GM04504 (cell line): ENCODE data around the gene CDK5R1.
A peak's percentile ranks its signal among the peaks of the same experiment; 100 is the strongest.
"Not testable (repeated sequence)": the region's sequence is repeated elsewhere in the genome, so short reads cannot be mapped to it uniquely, and the experiment has no call there.

Experiments used
- DNase-seq: peaks from one replicate; pipeline ENCODE4 v3.0.0-alpha.2; 2012; ENCODE audit warnings: low read depth

The CDK5R1 gene

DNA sequence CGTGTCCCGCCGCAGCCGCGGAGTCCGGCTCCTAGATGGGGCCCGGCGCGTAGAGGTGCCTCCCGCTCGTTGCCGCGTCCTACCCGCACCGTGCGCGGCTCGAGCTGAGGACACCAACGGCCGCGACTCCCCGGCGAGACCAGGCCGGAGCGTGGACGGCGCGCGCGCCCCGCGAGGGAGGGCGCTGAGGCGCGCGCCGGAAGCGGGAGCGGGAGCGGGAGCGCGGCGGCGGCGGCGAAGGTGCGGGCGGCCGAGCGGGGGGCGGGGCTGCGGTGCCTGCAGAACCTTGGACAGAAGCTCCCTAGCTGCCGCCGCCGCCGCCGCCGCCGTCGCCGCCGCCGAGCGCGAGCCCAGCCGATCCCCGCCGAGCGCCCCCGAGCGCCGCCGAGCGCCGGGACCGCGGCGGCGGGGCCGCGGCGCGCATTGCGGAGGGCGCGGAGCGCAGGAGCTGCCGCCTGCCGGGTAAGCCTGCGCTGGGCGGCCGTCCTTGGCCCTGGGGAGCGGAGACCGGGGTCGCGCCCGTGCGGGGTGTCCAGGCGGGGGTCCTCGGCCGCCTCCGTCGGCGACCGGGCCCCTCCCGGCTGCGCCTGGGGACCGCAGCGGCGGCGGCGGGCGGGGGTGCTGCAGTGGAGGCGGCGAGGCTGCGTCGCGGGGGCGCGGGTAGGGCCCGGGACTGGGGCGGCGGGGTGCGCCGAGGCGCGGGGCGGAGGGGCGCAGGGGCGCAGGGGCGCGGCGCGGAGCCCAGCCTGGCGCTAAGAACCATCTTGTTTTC is at the start of gene CDK5R1:
Gene CDK5R1, plus strand, starts transcription at position 293 of the 772 bp plus-strand sequence. CDS start 628 bp downstream, outside the sequence.
- DNase-seq: no peak

DNA sequence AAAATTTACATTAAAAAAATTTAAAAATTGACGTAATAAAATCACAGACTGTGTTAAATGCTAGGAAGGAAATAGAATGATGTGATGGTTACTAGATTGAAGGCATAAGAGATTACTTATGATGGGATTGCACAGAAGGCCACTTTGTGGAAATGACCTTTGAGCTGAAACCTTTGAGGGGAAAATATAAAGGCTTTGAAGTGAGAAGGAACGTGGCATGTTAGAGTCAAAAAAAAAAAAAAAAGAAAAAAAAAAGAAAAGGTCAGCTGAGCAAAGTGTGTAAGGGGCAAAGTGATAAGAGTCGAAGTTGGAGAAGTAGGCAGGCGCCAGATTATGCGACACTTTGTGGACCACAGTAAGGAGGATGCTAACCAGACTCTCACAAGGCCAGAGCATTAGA is 46.1 kb upstream of the CDK5R1 start:
- DNase-seq: no peak

DNA sequence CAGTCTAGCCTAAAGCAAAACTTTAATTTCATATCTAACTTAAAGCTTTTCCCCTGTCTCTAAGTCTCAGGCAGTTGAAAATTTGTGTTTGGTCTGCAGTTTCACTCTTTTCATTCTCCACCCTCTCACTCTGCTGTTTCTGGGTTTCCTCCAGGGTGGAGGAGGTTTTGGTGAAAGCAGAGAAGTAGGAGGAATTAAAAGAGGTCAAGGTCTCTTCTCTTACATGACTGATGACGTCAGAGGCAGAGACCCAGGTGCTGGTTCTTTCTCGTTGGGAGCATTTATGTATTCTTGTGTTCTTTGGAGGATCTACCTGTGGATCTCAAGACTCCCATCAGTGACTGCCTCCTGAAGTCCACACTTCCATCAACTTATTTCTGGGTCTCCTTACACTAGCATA is 44.9 kb upstream of the CDK5R1 start:
- DNase-seq: no peak

DNA sequence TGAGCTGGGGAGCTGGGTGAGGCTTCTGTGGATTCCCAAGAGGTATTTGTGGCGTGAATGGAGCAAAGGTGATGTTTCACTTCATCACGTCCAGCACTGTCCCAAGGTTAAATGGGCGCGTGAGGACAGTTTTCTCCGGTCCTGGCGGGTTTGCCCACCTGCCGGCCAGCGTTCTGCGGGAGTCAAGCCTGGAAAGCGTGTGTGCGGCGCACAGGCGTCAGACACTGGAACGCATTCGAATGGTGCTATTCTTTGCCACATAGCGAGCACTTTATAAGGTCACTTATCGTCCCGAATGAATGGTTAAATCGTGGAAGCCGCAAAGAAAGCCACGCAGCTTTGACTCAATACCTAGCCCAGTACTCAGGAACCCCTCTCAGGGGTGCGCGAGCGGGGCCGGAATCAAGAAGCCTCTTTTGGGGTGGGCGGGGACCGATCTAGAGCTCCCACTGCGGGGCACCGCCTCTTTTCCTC is 42.9 kb upstream of the CDK5R1 start:
- DNase-seq: no peak

DNA sequence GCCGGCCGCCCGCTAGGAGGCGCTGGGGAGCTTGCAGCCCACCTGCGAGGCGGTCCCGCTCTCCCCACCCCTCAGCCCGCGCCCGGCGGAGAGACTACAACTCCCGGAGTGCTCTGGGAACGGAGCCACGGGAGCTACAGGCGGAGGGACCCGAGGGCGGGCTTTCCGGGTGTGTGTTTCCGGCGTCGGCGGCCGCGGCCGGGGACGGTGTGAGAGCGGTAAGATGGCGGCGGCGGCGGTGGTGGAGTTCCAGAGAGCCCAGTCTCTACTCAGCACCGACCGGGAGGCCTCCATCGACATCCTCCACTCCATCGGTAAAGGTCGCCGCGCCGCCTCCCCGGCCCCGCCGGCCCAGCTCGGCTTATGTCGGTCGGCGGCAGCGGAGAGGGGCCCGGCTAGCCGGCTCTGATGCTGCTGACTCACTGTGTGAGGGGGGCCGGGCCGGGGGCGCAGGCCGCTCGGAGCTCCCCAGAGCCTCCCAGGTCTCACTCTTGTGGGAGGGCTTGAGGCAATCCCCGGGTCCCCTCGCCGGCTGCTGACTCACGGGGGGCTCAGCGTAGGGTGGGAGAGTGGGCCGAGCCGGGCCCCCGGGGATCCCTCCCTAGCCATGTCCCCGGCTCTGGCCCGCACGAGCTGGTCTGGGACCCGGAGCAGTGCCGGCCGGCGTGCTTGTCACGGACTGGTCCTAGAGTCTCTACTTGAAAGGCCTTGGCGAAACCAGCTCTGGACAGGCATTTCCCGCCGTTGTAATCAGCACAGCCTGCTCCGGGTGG is 42.3 kb upstream of the CDK5R1 start, which contains the start of gene PSMD11:
Gene PSMD11, plus strand, starts transcription at position 210 of the 773 bp plus-strand sequence. Its CDS starts 14 bp downstream, at position 224.
- peak; percentile 91 for DNase-seq

DNA sequence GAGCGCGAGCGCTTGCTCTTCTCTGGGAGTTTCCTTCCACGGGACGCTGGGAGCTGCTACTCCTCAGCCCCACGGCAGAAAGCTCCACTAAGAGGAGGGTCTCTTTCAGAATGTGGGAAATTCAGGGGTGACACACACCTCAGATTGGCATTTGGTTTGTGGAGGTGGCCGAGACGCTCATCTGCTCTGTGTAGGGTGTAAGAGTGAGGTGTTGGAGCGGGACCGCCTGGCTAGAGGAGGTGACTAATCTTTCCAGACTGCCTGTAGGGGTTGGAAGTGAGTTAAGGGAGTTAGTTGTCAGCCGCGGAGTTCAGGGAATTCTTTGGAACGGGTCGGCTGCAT is 41.7 kb upstream of the CDK5R1 start:
- peak; percentile 30 for DNase-seq

DNA sequence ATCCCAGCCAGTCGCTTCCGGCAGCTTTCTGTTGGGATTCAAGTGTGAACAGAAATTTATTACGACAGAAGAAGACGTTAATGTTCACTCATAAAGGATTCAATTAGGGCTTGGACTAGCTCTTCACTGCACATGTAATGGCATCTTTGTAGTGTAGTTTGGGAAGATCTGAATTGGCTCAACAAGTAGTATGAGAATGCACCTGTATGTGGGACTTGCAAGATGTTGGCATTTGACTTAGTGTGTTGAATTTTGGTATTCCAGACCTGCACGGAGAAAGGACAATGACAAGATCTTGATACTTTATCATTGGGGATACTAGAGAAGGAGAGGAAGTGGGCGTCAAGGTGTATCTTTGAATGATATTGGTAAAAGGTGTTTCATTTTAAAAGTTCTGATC is 41.3 kb upstream of the CDK5R1 start:
- no peak for DNase-seq

DNA sequence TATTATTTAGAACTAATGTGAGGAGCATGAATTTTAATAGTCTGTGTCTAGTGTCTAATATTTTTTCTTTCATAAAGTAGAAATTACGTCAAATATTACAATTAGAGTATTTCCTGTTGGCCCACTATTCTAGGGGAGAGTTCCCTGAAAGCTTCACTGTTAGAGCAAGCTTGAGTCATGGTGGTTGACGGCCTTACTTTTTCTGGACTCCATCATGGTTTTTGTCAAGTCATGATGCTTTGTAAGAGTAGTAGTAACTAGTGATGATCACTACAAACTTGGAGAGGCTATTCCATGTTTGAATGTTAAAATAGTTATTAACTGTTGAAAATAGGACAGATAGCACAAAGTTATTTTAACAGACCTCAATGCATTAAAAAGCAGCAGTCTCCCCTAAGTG is 40.8 kb upstream of the CDK5R1 start:
- DNase-seq: no peak

DNA sequence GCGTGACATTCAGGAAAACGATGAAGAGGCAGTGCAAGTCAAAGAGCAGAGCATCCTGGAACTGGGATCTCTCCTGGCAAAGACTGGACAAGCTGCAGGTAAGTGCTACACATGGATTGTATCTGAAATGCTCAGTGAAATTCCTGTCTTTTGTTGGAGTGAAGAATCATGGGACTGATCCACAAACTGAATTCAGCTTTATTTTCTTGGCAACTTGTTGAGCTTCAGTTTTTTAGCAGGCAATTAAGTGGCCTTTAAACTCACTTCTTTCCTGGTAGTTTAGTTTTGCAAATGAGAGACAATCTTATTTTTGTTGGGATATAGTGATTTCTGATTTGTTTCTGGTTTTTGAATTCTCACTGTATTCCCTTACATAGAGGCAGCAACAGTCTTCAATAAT is 39.8 kb upstream of the CDK5R1 start:
- DNase-seq: no peak

DNA sequence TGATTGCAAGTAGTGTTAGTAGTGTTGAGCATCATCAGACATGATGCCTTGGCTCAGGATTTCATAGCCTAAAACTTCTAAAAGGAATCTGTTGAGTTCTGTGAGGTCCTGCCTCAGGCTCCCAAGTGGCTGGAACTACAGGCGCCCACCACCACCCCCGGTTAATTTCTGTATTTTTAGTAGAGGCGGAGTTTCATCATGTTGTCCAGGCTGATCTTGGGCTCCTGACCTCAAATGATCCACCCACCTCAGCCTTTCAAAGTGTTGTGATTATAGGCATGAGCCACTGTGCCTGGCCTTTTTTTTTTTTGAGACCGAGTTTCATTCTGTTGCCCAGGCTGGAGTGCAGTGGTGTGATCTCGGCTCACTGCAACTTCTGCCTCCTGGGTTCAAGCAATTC is 36.8 kb upstream of the CDK5R1 start:
- no peak for DNase-seq

DNA sequence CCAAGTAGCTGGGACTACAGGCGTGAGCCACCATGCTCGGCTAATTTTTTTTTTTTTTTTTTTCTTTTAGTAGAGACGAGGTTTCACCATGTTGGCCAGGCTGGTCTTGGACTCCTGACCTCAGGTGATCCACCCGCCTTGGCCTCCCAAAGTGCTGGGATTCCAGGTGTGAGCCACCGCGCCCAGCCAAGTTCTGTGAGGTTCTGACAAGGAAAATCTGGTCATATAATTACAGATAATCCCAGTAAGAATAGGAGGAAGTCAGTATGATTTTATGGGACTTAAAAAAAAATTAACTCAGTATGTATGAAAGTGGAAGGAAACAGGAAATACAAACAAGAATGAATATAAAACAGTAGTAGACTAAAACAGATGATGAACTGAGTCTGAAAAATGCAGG is 36.4 kb upstream of the CDK5R1 start:
- not testable (repeated sequence) for DNase-seq

DNA sequence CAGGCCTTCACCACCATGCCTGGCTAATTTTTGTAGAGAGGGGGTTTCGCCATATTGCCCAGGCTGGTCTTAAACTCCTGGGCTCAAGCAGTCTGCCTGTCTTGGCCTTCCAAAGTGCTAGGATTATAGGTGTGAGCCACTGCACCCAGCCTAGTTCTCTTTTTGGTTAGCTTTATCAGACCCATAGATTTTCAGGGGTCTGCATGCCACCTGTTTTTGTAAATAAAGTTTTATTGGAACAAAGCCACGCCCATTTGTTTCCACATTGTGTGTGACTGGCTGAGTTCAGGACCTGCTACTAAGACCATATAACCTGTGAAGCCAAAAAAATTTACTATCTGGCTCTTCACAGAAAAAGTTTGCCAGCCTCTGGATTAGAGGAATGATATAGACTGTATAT is 34.9 kb upstream of the CDK5R1 start:
- DNase-seq: no peak

DNA sequence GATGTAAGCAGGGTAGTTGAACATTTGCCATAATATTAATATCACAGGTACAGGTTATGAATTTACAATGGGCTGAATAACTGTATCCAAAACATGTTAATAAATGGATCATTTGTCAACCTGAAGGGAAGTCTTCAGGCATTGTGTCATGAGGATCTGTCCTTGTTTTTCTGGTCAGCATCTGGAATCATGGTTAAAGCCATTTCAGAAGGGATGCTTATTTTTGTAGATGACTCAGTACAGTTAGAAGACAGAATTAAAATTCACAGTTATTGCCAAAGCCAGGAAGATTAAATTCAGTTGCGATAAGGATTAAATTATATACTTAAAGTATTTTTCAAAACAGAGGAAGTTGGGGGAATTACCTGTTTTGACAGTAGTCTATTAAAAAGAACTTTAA is 34.5 kb upstream of the CDK5R1 start:
- no peak for DNase-seq

DNA sequence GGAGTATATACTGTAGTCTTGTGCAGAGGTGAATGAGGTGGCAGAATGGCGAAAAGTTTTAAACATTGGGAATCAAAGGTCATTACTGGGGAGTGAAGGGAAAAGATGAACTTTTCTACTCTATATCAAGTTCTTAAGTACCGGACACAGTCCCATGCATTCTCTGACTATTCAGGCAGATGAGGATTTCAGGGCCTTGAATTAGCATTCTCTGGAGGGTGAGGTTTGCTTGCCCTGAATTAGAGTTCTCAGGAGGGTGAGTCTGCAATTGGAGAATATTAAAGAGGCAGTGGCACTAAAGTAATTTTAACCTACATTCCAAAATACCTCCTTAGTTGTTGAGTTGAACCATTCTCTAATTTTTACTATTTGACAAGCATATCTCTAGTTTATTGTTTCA is 33.4 kb upstream of the CDK5R1 start:
- no peak for DNase-seq

DNA sequence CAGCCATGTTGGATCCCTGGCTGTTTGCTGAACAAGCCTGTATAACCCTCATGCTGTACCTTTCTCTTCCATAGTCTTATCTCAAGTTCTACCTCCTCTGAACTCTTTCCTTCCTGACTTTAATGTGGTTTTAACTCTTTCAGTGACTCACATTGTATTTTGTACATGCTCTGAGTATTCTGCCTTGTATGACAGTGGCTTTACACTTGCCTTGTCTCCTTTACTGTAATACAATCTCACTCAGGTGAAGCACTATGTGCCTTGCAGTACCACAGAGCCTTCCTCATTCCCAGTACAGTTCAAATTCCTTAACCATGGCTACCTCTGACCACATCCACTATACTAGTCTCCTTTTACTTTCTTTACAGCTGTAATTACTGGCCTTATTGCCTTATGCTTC is 28.4 kb upstream of the CDK5R1 start:
- no peak for DNase-seq

DNA sequence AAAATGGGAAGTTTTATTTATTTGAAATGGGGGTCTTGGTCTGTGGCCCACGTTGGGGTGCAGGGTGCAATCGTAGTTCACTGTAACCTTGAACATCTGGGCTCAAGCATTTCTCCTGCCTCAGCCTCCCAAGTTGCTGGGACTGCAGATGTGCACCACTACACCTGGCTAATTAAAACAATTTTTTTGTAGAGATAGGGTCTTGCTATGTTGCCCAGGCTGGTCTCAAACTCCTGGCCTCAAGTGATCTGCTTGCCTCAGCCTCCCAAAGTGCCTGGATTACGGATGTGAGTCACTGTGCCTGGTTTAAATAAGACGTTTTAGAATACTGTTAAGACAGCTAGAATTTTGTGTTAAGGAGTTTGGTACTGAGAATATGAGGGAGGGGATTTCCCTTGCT is 26.7 kb upstream of the CDK5R1 start:
- DNase-seq: no peak

DNA sequence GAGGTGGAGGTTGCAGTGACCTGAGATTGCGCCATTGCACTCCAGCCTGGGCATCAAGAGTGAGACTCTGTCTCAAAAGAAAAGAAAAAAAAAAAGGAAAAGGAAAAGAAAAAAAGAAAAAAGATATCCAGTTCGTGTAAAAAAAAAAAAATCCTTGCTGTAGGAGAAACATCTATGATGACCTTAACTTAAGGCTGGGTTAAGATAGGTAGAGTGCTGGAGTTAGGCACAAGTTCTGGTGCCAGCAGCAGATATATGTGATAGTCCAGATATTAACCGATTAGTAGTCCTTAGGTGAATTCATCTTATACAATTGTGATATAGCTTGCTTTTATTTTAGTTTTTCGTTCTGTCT is 25.3 kb upstream of the CDK5R1 start:
- no peak for DNase-seq

DNA sequence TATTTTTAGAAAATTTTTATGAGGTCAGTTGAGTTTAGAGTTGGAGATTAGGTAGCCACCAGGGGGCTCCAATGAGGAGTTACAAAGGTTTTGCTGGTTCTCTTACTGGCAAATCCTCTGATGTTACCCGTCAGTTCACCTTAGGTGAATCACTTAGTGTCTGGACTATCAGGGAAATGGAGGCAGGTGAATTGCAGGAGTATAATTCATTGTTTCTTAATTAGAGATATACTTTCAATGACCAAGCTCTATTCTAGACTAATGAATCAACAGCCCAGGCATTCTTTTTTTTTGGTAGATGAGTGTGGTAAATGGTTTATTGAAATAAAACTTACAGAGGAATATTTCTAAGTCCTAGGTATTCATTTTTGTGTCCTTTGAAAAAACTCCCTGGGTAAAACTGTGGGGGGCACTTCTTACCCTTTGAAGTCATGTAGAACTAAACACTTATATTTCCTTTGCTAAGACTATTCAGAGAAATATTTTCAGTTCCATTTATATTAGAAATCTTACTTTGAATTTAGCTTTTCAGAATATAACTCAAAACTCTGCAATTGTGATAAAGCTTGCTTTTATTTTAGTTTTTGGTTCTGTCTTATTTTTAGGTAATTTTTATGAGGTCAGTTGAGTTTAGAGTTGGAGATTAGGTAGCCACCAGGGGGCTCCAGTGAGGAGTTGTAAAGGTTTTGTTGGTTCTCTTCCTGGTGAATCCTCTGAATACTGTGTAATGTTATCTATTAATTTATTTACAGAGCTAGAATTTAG is 24.8 kb upstream of the CDK5R1 start:
- no peak for DNase-seq

DNA sequence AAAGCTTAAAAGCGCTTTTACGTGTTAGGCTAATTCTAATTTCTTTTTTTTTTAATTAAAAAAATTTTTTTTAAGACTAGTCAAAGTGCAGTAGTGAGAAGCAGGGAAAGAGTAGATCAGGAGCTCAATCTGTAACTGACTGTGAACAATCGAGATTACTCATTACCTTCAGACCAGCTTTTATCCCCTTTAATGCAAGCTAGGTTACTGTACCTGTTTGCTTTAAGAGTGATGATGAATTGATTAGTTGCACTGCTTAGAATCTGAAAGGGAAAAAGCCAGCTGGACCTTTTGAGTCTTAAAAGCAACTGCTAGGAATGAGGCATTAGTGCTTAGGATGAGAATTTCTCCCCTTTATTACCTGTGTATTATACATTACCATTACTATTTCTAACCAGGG is 23.5 kb upstream of the CDK5R1 start:
- no peak for DNase-seq

DNA sequence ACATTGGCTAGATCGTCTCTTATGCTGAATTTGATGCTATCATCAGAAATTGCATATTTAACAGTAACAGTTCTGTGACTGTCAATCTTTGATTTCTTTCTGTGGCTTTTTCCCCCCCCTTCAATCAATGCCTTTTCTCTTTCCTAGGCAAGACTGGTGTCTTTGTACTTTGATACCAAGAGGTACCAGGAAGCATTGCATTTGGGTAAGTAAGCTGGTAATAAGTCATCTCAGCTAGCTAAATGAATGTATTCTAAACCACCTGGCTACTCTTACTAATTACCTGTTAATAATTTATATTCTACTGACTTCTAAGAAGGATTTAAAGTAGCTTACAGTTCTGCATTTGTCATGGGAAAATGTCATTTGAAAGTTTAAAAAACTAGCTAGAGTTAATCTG is 22.4 kb upstream of the CDK5R1 start:
- no peak for DNase-seq

DNA sequence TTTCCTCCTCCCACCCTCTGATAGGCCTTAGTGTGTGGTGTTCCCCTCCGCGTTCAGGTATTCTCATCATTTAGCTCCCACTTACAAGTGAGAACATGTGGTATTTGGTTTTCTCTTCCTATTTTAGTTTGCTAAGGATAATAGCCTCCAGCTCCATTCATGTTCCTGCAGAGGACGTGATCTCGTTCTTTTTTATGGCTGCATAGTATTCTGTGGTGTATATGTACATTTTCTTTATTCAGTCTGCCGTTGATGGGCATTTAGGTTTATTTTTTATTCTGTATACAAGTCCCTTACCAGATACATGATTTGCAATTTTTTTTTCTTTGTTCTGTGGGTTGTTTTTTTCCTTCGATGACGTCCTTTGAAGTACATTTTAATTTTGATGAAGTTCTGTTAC is 18.8 kb upstream of the CDK5R1 start:
- no peak for DNase-seq

DNA sequence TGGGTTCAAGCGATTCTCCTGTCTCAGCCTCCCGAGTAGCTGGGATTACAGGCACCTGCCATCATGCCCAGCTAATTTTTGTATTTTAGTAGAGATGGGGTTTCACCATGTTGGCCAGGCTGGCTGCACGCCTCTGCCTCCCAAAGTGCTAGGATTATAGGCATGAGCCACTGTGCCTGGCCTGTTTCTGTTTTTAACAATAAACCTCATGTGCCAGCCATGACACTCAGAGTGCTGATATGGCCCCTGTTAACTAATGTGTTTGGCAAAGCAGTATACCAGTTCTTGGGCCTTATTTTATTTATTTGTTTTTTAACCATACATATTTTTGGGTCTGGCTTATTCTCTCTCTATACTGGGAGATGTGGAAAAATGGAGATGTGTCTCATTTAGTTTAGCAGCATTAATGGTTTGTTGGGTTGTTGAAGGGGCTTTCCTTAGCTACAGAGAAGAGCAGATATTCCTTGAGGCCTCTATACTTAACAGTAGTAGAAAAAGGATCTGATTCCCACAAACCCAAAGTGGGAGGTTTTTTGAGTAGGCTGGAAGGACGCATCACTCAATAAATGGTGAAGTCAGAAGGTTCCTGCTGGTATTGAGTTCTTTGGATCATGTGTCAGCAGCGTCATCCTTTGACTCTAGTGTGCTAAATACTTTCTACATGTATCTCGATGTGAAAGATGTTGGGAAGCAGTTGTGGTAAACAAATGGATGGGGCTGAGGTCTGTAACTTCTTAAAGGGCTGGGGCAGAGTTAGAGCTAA is 16.2 kb upstream of the CDK5R1 start:
- no peak for DNase-seq
